ENCODE data around the gene CD59.

DNA sequence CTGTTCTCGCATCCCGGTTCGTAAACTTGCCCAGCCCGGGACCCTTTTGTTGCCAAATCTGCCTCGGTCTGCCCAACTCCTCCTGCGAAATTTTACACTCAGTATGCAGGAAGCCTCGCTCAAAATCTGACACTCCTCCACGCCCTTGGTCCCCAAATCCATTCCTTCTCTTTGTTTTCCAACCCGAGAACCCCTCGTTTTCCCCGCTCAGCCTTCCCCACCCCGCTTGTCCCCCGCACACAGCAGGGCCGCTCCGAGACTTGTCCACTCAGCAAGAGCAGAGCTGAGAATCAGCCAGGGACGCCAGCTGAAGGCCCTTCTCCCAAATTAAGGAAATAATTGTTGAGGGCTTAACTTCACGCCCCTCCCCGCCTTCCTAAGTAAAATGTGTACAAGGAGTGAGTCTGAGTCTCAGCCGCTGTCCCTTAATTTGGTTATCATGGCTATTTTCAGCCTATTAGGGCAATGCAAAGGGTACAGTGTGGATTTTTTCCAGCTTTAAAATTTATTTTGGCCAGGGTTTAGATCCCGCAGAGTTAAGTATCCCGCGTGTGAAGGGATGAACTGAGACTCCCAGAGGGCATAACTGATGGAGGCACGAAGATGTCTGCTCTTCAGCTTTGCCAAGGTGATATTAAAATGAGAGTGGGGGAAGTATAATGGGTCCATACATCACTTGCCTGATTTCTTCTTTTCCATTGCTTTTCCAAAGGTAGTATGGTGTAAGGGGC, 38.7 kb upstream of the CD59 start:
- TF ChIP-seq, protein P1, sequence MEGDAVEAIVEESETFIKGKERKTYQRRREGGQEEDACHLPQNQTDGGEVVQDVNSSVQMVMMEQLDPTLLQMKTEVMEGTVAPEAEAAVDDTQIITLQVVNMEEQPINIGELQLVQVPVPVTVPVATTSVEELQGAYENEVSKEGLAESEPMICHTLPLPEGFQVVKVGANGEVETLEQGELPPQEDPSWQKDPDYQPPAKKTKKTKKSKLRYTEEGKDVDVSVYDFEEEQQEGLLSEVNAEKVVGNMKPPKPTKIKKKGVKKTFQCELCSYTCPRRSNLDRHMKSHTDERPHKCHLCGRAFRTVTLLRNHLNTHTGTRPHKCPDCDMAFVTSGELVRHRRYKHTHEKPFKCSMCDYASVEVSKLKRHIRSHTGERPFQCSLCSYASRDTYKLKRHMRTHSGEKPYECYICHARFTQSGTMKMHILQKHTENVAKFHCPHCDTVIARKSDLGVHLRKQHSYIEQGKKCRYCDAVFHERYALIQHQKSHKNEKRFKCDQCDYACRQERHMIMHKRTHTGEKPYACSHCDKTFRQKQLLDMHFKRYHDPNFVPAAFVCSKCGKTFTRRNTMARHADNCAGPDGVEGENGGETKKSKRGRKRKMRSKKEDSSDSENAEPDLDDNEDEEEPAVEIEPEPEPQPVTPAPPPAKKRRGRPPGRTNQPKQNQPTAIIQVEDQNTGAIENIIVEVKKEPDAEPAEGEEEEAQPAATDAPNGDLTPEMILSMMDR (conservative IDR thresholded peaks at IDR 0.05; ENCODE audit: low read length) = no peak
- TF ChIP-seq EZH2phosphoT487 (IDR thresholded peaks at IDR 0.05; ENCODE audit: borderline replicate concordance) = no peak

All from Loucy (cell line).